Measurements from ENCODE around the gene ELANE.

DNA sequence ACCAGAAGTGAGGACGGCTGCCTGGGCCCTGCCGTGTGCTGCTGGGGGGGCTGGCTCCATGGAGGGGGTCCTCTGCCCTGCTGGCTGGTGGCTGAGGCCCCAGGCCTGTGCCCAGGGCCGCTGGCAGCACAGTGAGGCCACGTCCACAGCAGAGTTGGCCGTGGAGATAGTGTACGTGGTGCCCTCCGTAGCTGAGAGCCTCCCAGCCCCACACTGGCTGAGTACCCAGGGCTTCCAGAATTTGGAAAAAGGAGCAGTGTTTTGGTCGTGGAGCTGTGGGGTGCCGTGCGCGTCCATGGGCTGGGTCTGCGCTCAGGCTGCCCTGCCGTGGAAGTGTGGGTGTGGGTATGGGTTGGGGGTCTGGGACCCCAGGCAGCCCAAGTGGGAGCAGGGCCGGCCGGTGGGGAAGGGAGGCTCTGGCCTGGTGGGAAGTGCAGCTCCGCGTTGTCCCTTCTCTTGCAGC, 49.0 kb upstream of the ELANE start:
- TF ChIP-seq, protein P1, sequence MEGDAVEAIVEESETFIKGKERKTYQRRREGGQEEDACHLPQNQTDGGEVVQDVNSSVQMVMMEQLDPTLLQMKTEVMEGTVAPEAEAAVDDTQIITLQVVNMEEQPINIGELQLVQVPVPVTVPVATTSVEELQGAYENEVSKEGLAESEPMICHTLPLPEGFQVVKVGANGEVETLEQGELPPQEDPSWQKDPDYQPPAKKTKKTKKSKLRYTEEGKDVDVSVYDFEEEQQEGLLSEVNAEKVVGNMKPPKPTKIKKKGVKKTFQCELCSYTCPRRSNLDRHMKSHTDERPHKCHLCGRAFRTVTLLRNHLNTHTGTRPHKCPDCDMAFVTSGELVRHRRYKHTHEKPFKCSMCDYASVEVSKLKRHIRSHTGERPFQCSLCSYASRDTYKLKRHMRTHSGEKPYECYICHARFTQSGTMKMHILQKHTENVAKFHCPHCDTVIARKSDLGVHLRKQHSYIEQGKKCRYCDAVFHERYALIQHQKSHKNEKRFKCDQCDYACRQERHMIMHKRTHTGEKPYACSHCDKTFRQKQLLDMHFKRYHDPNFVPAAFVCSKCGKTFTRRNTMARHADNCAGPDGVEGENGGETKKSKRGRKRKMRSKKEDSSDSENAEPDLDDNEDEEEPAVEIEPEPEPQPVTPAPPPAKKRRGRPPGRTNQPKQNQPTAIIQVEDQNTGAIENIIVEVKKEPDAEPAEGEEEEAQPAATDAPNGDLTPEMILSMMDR (conservative IDR thresholded peaks at IDR 0.05; ENCODE audit: low read length): no peak
- TF ChIP-seq EZH2phosphoT487 (IDR thresholded peaks at IDR 0.05; ENCODE audit: borderline replicate concordance): no peak
